ENCODE results near the gene SCAP. TPM values are rescaled to one million over a fixed set of nuclear protein-coding genes. Genes with fewer than 3 reads are reported as not detected.

SCAP gene
- total and polyA plus RNA-seq, 2 experiments from 2014 or later: 83.2 to 94.8 TPM

DNA sequence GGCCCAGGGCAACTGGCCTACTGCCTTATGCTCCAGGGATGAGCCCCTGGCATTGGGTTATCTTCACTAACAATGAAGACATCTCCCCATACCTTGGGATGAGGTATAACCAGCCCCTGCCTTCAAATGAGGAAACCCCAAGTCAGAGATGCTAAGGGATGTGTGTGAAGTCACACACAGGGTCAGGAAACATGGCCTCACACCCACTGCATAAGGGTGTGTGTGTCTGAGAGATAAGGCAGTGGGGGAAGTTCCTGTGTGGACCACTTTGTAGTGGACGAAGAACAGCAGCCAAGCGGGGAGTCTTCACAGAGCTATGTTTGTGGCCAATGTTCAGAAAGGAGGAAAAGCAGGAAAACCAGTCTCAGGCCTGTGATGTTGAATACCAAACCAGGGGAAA is 27.3 kb upstream of the SCAP start:
- no peaks in the 10 kb centered on the region for H3K79me2 ChIP-seq
- no peaks in the 10 kb centered on the region for H3K9me3 ChIP-seq (ENCODE audit: low read depth)
- H3K27me3 ChIP-seq: no peaks in the 10 kb centered on the region
- H3K4me3 ChIP-seq: no peak overlapping the region
- WGBS (ENCODE audit: low lambda C conversion rate, missing lambda C conversion rate): 96% methylated on average over 2 of the region's 2 CpGs
- no peaks in the 10 kb centered on the region for H3K36me3 ChIP-seq (replicated peaks; ENCODE audit: insufficient read depth, low read depth)
- TF ChIP-seq, protein P1, sequence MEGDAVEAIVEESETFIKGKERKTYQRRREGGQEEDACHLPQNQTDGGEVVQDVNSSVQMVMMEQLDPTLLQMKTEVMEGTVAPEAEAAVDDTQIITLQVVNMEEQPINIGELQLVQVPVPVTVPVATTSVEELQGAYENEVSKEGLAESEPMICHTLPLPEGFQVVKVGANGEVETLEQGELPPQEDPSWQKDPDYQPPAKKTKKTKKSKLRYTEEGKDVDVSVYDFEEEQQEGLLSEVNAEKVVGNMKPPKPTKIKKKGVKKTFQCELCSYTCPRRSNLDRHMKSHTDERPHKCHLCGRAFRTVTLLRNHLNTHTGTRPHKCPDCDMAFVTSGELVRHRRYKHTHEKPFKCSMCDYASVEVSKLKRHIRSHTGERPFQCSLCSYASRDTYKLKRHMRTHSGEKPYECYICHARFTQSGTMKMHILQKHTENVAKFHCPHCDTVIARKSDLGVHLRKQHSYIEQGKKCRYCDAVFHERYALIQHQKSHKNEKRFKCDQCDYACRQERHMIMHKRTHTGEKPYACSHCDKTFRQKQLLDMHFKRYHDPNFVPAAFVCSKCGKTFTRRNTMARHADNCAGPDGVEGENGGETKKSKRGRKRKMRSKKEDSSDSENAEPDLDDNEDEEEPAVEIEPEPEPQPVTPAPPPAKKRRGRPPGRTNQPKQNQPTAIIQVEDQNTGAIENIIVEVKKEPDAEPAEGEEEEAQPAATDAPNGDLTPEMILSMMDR (IDR thresholded peaks at IDR 0.05; ENCODE audit: poor library complexity): no peak
- no peak for TF ChIP-seq EZH2phosphoT487 (IDR thresholded peaks at IDR 0.05; ENCODE audit: low read depth, severe bottlenecking, unreplicated experiment)
- TF ChIP-seq EZH2 (IDR thresholded peaks at IDR 0.05; ENCODE audit: borderline replicate concordance): no peak
- H3K4me1 ChIP-seq (ENCODE audit: insufficient read depth): no peaks in the 10 kb centered on the region
- no peak overlapping the region for H2AFZ ChIP-seq
- no peak overlapping the region for H3K27ac ChIP-seq
- H3K4me2 ChIP-seq: no peak overlapping the region
- H4K20me1 ChIP-seq (ENCODE audit: insufficient read depth, poor library complexity, severe bottlenecking): no peaks in the 10 kb centered on the region
- H3K9me2 ChIP-seq (replicated peaks; ENCODE audit: insufficient read depth): no peaks in the 10 kb centered on the region
- DNase-seq (ENCODE audit: low spot score): no peak

DNA sequence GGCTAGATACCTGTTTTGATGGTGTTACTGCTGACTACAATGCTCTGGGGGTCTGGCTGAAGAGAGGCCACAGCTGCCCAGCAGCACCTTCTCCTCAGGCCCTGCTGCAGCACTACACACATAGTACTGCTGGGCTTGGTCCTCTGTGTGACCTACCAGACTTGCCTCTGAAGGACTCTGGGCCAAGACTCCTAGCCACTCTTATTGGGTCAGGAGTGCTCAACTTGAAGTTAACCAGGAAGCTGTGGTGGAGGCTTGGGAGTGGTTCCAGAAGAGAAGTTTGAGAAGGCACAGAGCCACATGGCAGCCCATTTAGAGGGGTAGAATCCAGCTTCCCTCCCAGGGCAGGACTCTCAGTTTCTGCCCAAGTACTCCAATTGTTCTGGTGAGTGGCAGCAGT is 21.2 kb upstream of the SCAP start:
- Histone ChIP-seq H3K27me3 (no peaks in the 10 kb centered on the region), H3K79me2 (no peaks in the 10 kb centered on the region), H3K9me3 (ENCODE audit: low read depth) (no peaks in the 10 kb centered on the region), H4K20me1 (ENCODE audit: insufficient read depth, poor library complexity, severe bottlenecking) (no peaks in the 10 kb centered on the region), H3K4me2 (no peak overlapping the region), H3K4me3 (no peak overlapping the region), H3K4me1 (ENCODE audit: insufficient read depth) (no peaks in the 10 kb centered on the region), H2AFZ (no peak overlapping the region), H3K27ac (no peak overlapping the region), H3K36me3 (replicated peaks; ENCODE audit: insufficient read depth, low read depth) (no peaks in the 10 kb centered on the region), H3K9me2 (replicated peaks; ENCODE audit: insufficient read depth) (no peaks in the 10 kb centered on the region)
- no peak for TF ChIP-seq EZH2 (IDR thresholded peaks at IDR 0.05; ENCODE audit: borderline replicate concordance)
- TF ChIP-seq, protein P1 (IDR thresholded peaks at IDR 0.05; ENCODE audit: poor library complexity): no peak
- no peak for TF ChIP-seq EZH2phosphoT487 (IDR thresholded peaks at IDR 0.05; ENCODE audit: low read depth, severe bottlenecking, unreplicated experiment)
- no peak for DNase-seq (ENCODE audit: low spot score)

DNA sequence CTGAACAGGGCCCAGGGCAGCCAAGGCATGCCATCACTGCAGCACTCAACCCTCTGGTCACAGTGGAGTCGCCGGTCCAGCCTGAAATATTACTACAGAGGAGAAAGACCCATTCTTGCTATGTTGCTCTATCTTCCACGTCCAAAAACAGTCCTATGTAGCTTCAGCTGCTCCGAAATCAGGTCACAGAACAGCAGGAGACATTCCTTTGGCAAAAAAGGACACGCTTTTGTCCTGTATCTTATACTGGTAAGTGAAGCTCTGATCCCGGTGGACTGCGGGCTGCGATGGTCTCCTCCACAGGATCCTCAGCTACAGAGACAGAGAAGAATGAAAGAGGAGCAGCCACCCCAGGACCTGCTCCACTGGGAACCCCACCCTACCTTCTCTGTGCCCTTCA is 20.1 kb upstream of the SCAP start:
- Histone ChIP-seq H3K4me1 (ENCODE audit: insufficient read depth) (no peaks in the 10 kb centered on the region), H3K4me2 (no peak overlapping the region), H3K9me3 (ENCODE audit: low read depth) (no peaks in the 10 kb centered on the region), H3K4me3 (no peak overlapping the region), H3K27ac (no peak overlapping the region), H2AFZ (no peak overlapping the region), H4K20me1 (ENCODE audit: insufficient read depth, poor library complexity, severe bottlenecking) (no peaks in the 10 kb centered on the region), H3K36me3 (replicated peaks; ENCODE audit: insufficient read depth, low read depth) (no peaks in the 10 kb centered on the region), H3K27me3 (no peaks in the 10 kb centered on the region), H3K79me2 (no peaks in the 10 kb centered on the region), H3K9me2 (replicated peaks; ENCODE audit: insufficient read depth) (no peaks in the 10 kb centered on the region)
- 97% methylated on average over 8 of the region's 8 CpGs for WGBS (ENCODE audit: low lambda C conversion rate, missing lambda C conversion rate)
- DNase-seq (ENCODE audit: low spot score): no peak
- TF ChIP-seq EZH2phosphoT487 (IDR thresholded peaks at IDR 0.05; ENCODE audit: low read depth, severe bottlenecking, unreplicated experiment) (no peak), EZH2 (IDR thresholded peaks at IDR 0.05; ENCODE audit: borderline replicate concordance) (no peak)
- TF ChIP-seq, protein P1 (IDR thresholded peaks at IDR 0.05; ENCODE audit: poor library complexity): no peak

DNA sequence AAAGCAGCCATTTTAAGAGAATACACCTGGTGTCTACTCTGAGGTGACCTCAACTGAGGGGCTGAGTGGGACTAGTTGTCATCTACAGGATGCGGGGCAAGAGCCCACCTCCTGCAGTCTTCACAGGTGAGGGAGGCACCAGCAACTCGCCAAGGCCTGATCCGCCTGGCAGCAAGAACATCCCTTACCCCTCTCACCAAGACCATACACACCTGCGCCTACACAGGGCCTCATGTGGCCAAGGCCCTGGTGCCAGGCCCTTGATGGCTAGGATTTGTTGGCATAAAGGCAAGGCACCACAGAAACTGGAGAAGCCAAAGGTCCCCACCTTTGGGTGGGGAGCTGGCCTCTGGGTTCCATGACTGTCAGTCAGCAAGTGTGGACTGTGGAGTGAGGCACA is 19.4 kb upstream of the SCAP start:
- Histone ChIP-seq H3K4me2 (no peak overlapping the region), H3K79me2 (no peaks in the 10 kb centered on the region), H3K9me3 (ENCODE audit: low read depth) (no peaks in the 10 kb centered on the region), H3K36me3 (replicated peaks; ENCODE audit: insufficient read depth, low read depth) (no peaks in the 10 kb centered on the region), H4K20me1 (ENCODE audit: insufficient read depth, poor library complexity, severe bottlenecking) (no peaks in the 10 kb centered on the region), H3K9me2 (replicated peaks; ENCODE audit: insufficient read depth) (no peaks in the 10 kb centered on the region), H3K4me1 (ENCODE audit: insufficient read depth) (no peaks in the 10 kb centered on the region), H3K27me3 (no peaks in the 10 kb centered on the region), H2AFZ (no peak overlapping the region), H3K27ac (no peak overlapping the region), H3K4me3 (no peak overlapping the region)
- TF ChIP-seq, protein P1 (IDR thresholded peaks at IDR 0.05; ENCODE audit: poor library complexity): no peak
- TF ChIP-seq EZH2phosphoT487 (IDR thresholded peaks at IDR 0.05; ENCODE audit: low read depth, severe bottlenecking, unreplicated experiment): no peak
- no peak for TF ChIP-seq EZH2 (IDR thresholded peaks at IDR 0.05; ENCODE audit: borderline replicate concordance)
- WGBS (ENCODE audit: low lambda C conversion rate, missing lambda C conversion rate): 94% methylated on average over 4 of the region's 4 CpGs
- DNase-seq (ENCODE audit: low spot score): no peak

Measured in hepatocyte (in vitro differentiated cells).